Loucy (cell line): ENCODE results near the gene SLC4A11.

ENCODE experiments used
- H2AFZ ChIP-seq: fragments of 200-600 bp; sonication (generic); 2 replicates; pipeline ENCODE4 v1.6.0; 2016; ENCODE audit warnings: antibody characterized with exemption, mild to moderate bottlenecking, low read length, moderate library complexity
- H3F3A ChIP-seq: fragments of 200-600 bp; 2 replicates; pipeline ENCODE4 v1.6.0; 2016; ENCODE audit warnings: antibody characterized with exemption, low read depth, mild to moderate bottlenecking
- H3K27me3 ChIP-seq: fragments of 200-600 bp; sonication (generic); 2 replicates; pipeline ENCODE4 v1.6.1; 2014; ENCODE audit warnings: low read length, mild to moderate bottlenecking; ENCODE audit not compliant: insufficient read depth, poor library complexity, severe bottlenecking
- H3K36me3 ChIP-seq: fragments of 200-600 bp; sonication (generic); 2 replicates; pipeline ENCODE4 v1.6.1; 2016; ENCODE audit warnings: low read length; ENCODE audit not compliant: insufficient read depth
- H3K4me1 ChIP-seq: fragments of 200-600 bp; sonication (generic); 2 replicates; pipeline ENCODE4 v1.5.1; 2014; ENCODE audit warnings: low read length, mild to moderate bottlenecking; ENCODE audit not compliant: insufficient read depth, poor library complexity, severe bottlenecking
- H3K4me2 ChIP-seq: fragments of 200-600 bp; sonication (generic); 2 replicates; pipeline ENCODE4 v1.6.0; 2014; ENCODE audit warnings: antibody characterized with exemption, low read length, low read depth, mild to moderate bottlenecking; ENCODE audit not compliant: poor library complexity, severe bottlenecking
- H3K4me3 ChIP-seq: fragments of 200-600 bp; sonication (generic); 2 replicates; pipeline ENCODE4 v1.5.1; 2014; ENCODE audit warnings: low read length, mild to moderate bottlenecking, mixed read lengths; ENCODE audit not compliant: poor library complexity, severe bottlenecking
- H3K79me2 ChIP-seq: fragments of 200-600 bp; sonication (generic); 2 replicates; pipeline ENCODE4 v1.6.1; 2014; ENCODE audit warnings: low read length; ENCODE audit not compliant: insufficient read depth
- H3K9ac ChIP-seq: fragments of 200-600 bp; sonication (generic); 2 replicates; pipeline ENCODE4 v1.6.0; 2014; ENCODE audit warnings: mild to moderate bottlenecking, low read depth, low read length, moderate library complexity; ENCODE audit not compliant: poor library complexity, severe bottlenecking
- H3K9me2 ChIP-seq: fragments of 200-600 bp; sonication (generic); replicated peaks from 2 replicates; pipeline ENCODE4 v1.6.1; 2016; ENCODE audit warnings: low read depth, low read length, mixed read lengths
- H3K9me3 ChIP-seq: fragments of 200-600 bp; sonication (generic); 2 replicates; pipeline ENCODE4 v1.6.1; 2014; ENCODE audit warnings: mild to moderate bottlenecking, antibody characterized with exemption, low read length, low read depth; ENCODE audit not compliant: insufficient read depth
- H4K20me1 ChIP-seq: fragments of 200-600 bp; sonication (generic); 2 replicates; pipeline ENCODE4 v1.6.0; 2014; ENCODE audit warnings: antibody characterized with exemption, low read length, mild to moderate bottlenecking; ENCODE audit not compliant: insufficient read depth, poor library complexity, severe bottlenecking
- EZH2phosphoT487 ChIP-seq: fragments of 200-600 bp; IDR thresholded peaks from 2 replicates; pipeline ENCODE4 v1.6.1; 2018; ENCODE audit warnings: antibody characterized with exemption, mild to moderate bottlenecking, moderate library complexity, borderline replicate concordance
- TF ChIP-seq, protein P1 (sequence below): fragments of 200-600 bp; sonication (generic); conservative IDR thresholded peaks from 2 replicates; pipeline ENCODE4 v1.5.1; 2014; ENCODE audit warnings: mild to moderate bottlenecking, antibody characterized with exemption, low read length

Gene SLC4A11

DNA sequence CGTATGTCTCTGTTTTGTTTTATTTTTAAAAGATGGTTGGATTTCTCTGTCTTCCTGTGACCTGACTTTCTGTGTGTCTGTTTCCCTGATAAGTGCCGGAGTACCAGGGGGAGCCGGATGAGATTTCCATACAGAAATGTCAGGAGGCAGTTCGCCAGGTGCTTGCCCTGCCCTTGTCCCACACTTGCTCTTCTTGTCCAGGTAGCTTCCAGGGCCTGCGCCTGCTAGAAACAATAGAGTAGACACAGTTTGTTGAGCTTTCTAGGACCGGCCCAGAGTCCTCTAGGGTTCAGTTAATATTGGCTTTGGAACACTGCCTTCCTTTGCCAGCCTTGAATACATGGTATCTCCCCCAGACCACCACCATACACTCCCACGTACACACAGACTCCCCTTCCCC lies 25.8 kb downstream of the SLC4A11 start:
- Histone ChIP-seq H3K36me3 (no peaks in the 10 kb centered on the region), H3K79me2 (peaks cover 33% of the 10 kb centered on the region), H3K9me2 (no peaks in the 10 kb centered on the region), H3K27me3 (no peaks in the 10 kb centered on the region), H3K9ac (no peak overlapping the region), H3K4me2 (no peak overlapping the region), H2AFZ (no peak overlapping the region), H4K20me1 (no peaks in the 10 kb centered on the region), H3F3A (no peaks in the 10 kb centered on the region), H3K9me3 (no peaks in the 10 kb centered on the region), H3K4me1 (peaks cover 14% of the 10 kb centered on the region), H3K4me3 (no peak overlapping the region)
- TF ChIP-seq, protein P1, sequence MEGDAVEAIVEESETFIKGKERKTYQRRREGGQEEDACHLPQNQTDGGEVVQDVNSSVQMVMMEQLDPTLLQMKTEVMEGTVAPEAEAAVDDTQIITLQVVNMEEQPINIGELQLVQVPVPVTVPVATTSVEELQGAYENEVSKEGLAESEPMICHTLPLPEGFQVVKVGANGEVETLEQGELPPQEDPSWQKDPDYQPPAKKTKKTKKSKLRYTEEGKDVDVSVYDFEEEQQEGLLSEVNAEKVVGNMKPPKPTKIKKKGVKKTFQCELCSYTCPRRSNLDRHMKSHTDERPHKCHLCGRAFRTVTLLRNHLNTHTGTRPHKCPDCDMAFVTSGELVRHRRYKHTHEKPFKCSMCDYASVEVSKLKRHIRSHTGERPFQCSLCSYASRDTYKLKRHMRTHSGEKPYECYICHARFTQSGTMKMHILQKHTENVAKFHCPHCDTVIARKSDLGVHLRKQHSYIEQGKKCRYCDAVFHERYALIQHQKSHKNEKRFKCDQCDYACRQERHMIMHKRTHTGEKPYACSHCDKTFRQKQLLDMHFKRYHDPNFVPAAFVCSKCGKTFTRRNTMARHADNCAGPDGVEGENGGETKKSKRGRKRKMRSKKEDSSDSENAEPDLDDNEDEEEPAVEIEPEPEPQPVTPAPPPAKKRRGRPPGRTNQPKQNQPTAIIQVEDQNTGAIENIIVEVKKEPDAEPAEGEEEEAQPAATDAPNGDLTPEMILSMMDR, result no peak
- no peak for TF ChIP-seq EZH2phosphoT487

DNA sequence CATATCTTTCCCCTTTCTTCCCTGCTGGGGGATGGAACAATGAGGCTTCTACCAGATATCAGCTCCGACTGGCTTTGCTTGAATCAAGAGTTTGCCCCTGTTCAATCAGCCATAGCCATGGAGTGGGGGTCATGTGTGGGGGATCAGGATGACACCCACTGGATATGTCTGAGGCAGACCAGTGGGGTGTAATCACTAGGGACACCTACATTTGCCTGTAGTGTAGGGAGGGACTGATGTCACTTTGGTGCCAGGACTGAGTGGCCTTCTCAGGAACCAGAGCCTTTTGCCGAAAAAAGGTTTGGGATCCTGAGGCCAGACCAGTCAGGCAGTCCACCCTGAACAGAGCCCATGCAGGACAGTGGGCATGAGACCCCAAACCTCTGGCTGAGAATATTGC lies 28.6 kb downstream of the SLC4A11 start:
- Histone ChIP-seq H3K4me2 (peak overlapping the region; percentile 100), H3K27me3 (no peaks in the 10 kb centered on the region), H3K9me2 (no peaks in the 10 kb centered on the region), H4K20me1 (no peaks in the 10 kb centered on the region), H3K4me3 (peak overlapping the region; percentile 90), H3F3A (no peaks in the 10 kb centered on the region), H2AFZ (no peak overlapping the region), H3K9ac (peak overlapping the region; percentile 88), H3K36me3 (no peaks in the 10 kb centered on the region), H3K4me1 (peaks cover 18% of the 10 kb centered on the region), H3K9me3 (no peaks in the 10 kb centered on the region), H3K79me2 (peaks cover 33% of the 10 kb centered on the region)
- TF ChIP-seq, protein P1, result no peak
- no peak for TF ChIP-seq EZH2phosphoT487

DNA sequence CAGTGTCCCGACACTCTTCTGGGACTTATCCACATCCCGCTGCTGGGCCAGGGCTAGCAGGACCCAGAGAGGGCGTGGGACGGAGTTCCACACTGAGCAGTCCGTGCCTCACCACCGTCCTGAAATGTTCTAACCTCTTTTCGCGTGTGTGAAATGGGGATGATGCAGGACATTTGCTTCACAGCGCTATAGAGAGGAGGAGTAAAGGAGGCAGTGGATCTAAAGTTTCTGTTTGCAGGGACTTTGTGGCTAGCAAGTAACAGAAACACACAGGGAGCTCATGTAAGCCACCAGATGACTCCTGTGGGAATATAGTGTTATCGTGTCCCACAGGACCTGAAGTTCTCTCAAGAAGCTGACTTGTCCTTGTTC lies 29.1 kb downstream of the SLC4A11 start:
- Histone ChIP-seq H3K27me3 (no peaks in the 10 kb centered on the region), H3K36me3 (no peaks in the 10 kb centered on the region), H3K4me3 (peak overlapping the region; percentile 90), H2AFZ (peak overlapping the region; percentile 97), H3K9me2 (no peaks in the 10 kb centered on the region), H3K79me2 (peaks cover 33% of the 10 kb centered on the region), H4K20me1 (no peaks in the 10 kb centered on the region), H3K9ac (peak overlapping the region; percentile 88), H3K4me1 (peaks cover 18% of the 10 kb centered on the region), H3K9me3 (no peaks in the 10 kb centered on the region), H3F3A (no peaks in the 10 kb centered on the region), H3K4me2 (peak overlapping the region; percentile 100)
- no peak for TF ChIP-seq EZH2phosphoT487
- TF ChIP-seq, protein P1, result no peak
